HG03025 (cell line): ENCODE data around the gene MBD1.
"Not testable (repeated sequence)": the region's sequence is repeated elsewhere in the genome, so short reads cannot be mapped to it uniquely, and the experiment has no call there.

ENCODE experiments used
- ATAC-seq: cut with Tn5 transposase; IDR thresholded peaks from one replicate; pipeline ENCODE4 v1.9.1; 2021; ENCODE audit warnings: mild to moderate bottlenecking, moderate library complexity; ENCODE audit not compliant: unreplicated experiment, low FRiP score

The MBD1 gene

DNA sequence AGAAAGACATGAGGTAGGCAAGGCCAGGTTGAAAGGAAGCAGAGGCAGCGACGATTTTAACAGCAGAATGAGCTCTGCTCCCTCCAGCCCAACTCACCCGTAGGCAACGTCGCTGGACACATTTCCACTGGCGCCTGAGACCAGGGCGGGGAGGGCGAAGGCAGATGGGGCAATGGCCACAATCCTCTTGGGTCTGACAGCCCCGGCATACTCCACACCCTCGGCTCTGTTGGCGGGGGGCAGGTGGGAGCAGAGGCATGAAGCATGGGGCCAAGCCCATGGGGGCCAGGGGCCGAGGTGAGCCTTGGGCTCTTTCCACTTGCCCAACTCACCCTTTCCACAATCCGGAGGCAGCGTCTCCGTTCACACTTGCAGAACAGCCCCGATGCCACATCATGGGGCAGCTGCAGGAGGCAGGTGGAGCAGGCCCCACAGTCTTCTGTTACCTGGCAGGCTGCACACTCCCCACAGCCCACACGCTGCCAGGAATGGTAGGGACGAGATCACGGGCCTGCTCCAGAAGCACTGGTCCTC is 5.8 kb downstream of the MBD1 start:
- no peak for ATAC-seq

GRCh38 chr18:50274941-50275340 is 6.4 kb downstream of the MBD1 start:
- no peak for ATAC-seq

DNA sequence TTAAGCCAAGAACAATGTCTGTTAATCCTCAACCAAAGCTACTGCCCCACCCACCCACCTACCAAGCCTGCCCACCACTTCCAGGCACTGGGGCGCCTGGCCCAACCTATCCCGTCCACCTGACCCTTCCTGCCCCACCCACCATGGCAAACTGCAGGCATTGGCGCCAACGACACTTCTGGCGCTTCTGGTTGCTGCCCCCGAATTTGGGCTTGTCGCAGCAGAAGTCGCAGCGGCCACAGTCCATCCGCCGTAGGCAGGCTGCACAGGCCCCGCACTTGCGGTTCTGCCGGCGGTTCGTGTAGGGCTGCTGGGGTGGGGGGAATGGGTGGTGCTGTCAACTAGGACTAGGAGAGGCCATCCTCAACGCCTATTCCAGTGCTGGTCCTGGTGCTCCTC is 7.3 kb downstream of the MBD1 start:
- no peak for ATAC-seq

GRCh38 chr18:50273203-50274043 is 7.9 kb downstream of the MBD1 start:
- ATAC-seq, result no peak

DNA sequence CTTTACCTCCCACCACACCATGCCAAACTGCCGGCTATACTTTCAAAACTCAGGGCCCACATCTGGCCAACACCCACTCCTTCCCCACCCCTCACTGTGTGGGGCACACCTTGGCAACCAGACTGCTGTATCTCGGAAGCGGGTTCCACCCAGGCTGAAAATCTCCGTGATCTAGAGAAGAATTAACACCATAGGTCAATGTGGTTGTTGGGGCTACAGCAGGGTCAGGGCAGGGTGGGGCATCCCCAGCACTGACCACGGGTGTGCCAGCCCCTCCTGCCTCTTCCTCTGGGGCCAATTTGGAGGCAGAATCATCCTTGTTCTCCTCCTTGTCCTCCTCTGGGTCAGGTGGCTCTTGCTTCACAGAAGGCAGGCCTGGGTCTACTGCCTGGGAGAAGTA is 8.8 kb downstream of the MBD1 start:
- no peak for ATAC-seq

GRCh38 chr18:50268022-50268747 is 13.1 kb downstream of the MBD1 start:
- ATAC-seq, result peak; percentile 52

- ATAC-seq, result peak; percentile 84
Observed at GRCh38 chr18:50266248-50266704, 15.0 kb downstream of the MBD1 start, which contains the start of gene CFAP53. CFAP53 (minus strand) TSS chr18:50266495; CDS start chr18:50266404, 91 bp downstream.

GRCh38 chr18:50262977-50263376 is 18.3 kb downstream of the MBD1 start:
- no peak for ATAC-seq

DNA sequence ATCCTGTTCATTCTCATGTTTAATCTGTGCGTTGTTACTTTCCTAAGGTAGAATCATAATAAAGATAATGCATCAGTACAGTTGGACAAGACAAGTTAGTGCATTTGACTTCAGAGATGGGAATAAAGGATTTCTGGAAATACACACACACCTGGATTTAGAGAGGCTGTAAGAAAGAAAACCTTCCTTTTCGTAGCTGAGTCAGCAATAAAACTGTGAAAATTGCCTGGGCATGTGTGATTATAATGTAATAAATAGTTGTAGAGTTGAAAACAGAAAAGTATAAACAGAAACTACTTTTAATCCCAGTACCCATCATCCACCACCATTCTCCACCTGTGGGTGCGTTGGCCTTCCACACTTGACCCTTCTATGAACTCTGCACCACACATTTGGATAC is 30.4 kb downstream of the MBD1 start:
- ATAC-seq, result no peak

- no peak for ATAC-seq
Observed at GRCh38 chr18:50249576-50249975, 31.7 kb downstream of the MBD1 start.

DNA sequence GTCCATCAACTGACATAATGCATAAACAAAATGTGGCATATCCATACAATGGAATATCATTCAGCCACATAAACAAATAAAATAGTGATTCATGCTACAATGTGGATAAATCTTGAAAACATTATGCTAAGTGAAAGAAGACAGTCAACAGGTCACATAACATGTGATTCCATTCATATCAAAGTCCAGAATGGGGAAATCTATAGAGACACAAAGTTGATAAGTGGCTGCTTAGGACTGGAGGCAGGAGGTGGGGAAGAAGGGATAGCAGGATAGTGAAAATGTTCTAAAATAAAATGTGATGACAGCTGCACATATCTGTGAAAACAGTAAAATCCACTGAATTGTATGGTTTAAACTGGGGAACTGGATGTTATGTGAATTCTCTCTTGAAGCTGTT is 33.8 kb downstream of the MBD1 start:
- no peak for ATAC-seq

DNA sequence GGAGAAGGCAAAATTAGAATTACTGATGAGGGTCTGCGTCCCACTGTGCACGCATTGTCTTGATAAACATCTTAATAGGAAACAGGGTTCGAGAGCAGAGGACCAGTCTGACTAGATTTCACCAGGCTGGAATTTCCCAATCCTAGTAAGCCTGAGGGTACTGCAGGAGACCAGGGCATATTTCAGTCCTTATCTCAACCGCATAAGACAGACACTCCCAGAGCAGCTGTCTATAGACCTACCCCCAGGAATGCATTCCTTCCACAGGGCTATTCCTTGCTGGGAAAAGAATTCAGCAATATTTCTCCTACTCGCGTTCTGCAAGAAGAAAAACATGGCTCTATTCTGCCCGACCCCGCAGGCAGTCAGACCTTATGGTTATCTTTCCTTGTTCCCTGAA is 39.6 kb downstream of the MBD1 start:
- not testable (repeated sequence) for ATAC-seq

GRCh38 chr18:50240080-50240563 is 41.2 kb downstream of the MBD1 start:
- ATAC-seq, result no peak

GRCh38 chr18:50232419-50232818 is 48.9 kb downstream of the MBD1 start:
- no peak for ATAC-seq

DNA sequence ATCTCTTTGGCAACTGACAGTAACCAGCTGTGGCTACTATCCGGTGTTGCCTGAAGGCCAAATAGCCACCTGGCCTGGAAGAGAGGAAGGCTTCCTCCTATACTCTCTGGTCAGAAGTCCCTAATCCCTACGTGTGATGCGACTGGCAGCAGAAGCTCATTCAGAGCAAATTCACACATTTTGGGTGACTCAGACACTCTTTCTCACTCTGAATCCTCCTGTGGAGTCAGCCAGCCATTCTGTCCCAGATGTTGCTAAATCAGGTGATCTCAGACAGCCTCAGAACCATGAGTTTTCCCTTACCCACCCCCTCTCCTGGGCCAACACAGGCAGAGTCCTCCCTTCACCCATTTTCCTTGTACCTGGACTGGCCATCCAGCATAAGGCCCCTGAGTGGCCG is 49.7 kb downstream of the MBD1 start:
- no peak for ATAC-seq

DNA sequence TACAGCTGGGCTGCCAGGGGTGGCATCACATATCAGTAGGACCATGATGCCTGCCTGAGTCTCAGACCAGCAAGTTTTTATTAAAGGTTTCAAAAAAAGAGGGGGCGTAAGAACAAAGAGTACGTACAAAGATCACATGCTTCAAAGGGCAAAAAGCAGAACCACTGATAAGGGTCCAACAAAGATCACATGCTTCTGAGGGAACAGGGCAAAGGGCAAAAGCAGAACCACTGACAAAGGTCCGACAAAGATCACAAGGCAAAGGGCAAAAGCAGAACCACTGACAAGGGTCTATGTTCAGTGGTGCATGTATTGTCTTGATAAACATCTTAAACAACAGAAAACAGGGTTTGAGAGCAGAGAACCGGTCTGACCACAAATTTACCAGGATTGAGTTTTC is 61.1 kb downstream of the MBD1 start:
- not testable (repeated sequence) for ATAC-seq
